GM18858 (cell line): ENCODE data around the gene CADM3.
A peak's percentile ranks its signal among the peaks of the same experiment; 100 is the strongest.

Experiments used
- ATAC-seq: cut with Tn5 transposase; IDR thresholded peaks from one replicate; pipeline ENCODE4 v1.9.1; 2021; ENCODE audit not compliant: unreplicated experiment

The CADM3 gene

GRCh38 chr1:159171254-159171687, at the start of gene CADM3:
Gene CADM3, plus strand, starts transcription at chr1:159171615. Its CDS starts 151 bp downstream, at chr1:159171766.
- no peak for ATAC-seq

- ATAC-seq = peak; percentile 77
These were observed 49.3 kb upstream of the CADM3 start for GRCh38 chr1:159122005-159122621.

GRCh38 chr1:159123587-159123986, 47.8 kb upstream of the CADM3 start:
- ATAC-seq = no peak

- no peak for ATAC-seq
These were observed 39.0 kb upstream of the CADM3 start for GRCh38 chr1:159132271-159132881.

GRCh38 chr1:159140474-159140873, 30.9 kb upstream of the CADM3 start:
- no peak for ATAC-seq

- ATAC-seq = no peak
These were observed 29.6 kb upstream of the CADM3 start for GRCh38 chr1:159141584-159142390.

DNA sequence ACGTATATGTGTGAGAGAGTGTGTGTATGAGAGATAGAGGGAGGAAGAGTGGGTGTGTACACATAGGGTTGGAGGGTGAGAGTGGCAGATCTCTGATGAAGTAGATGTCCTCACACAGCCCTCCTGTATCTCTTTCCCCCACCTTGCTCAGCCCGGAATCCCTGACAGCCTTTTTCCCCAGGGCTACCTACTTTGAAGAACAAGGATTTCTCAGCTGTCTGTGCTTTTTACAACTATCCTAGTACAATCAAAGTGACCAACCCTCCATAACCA, 29.1 kb upstream of the CADM3 start:
- no peak for ATAC-seq

- no peak for ATAC-seq
These were observed 28.5 kb upstream of the CADM3 start for GRCh38 chr1:159142726-159143510.

GRCh38 chr1:159144571-159144970, 26.8 kb upstream of the CADM3 start:
- ATAC-seq = no peak

- no peak for ATAC-seq
These were observed 24.4 kb upstream of the CADM3 start for GRCh38 chr1:159146980-159147379.

DNA sequence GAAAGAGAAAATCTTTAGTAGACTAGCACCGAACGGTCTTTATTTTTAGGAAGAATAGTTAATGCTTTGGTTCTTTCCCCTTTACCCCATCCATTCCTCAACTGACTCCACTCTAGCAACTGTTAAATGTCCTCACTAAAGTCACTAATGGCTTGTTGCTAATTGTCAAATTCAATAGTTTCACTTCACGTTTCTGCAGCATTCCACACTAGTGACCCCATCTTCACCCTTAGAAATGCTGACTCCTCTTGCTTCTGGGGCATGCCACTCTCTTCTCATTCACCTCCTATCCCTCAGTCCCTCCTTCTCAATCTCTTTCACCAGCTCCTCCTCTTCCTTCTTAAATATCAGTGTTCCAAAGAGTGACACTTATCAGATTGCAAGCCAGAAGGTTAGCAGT, 19.4 kb upstream of the CADM3 start:
- ATAC-seq = no peak

GRCh38 chr1:159161001-159161718, 10.3 kb upstream of the CADM3 start:
- peak; percentile 83 for ATAC-seq

- no peak for ATAC-seq
These were observed 9.7 kb upstream of the CADM3 start for GRCh38 chr1:159161719-159162026.

- ATAC-seq = no peak
These were observed 8.7 kb upstream of the CADM3 start for GRCh38 chr1:159162516-159163265.

- ATAC-seq = no peak
These were observed 7.7 kb upstream of the CADM3 start for GRCh38 chr1:159163614-159164228.

- ATAC-seq = no peak
These were observed 3.4 kb upstream of the CADM3 start for GRCh38 chr1:159168043-159168442.

GRCh38 chr1:159170639-159171038, 776 bp upstream of the CADM3 start:
- ATAC-seq = no peak

DNA sequence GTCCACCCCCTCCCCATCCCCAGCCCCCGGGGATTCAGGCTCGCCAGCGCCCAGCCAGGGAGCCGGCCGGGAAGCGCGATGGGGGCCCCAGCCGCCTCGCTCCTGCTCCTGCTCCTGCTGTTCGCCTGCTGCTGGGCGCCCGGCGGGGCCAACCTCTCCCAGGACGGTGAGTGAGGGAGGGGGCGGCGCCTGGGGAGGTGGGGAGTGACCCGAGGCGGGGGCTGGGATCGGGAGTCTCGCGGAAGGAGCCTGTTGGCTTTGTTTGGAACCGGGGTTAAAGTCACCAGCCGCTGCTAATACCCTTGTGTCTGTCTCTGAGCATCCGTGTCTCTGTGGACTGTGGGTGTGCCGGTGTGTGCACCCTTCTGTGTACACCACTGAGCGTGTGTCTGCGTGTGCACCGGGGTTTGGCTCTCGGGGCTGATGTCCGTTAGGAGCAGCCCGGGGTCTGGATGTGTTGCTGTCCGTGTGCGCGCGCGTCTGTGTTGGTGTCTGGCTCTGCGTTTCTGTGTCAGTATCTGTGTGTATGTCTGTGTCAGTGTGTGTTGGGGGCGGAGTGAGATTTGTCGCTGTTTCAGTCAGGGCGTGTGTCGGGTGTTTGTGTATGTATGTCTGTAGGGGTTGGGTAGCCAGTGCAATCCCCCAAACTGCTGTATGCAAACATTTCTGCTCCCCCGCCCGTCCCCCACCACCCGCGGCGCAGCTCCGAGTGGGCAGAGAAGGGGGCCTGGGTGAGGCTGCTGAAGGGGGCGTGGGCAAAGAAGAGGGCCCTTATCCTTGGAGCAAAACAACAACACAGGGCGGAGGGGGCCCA, 480 bp downstream of the CADM3 start:
- ATAC-seq = no peak
